Activated CD8-positive, alpha-beta memory T cell treated with anti-CD3 and anti-CD28 coated beads, Interleukin-2, amount 10 ng/mL, durations not matched to agents 7 days and 5 days (primary cell): ENCODE results near the gene PCDH15. TPM values are rescaled to one million over a fixed set of nuclear protein-coding genes. Genes with fewer than 3 reads are reported as not detected.
"Not testable (repeated sequence)": the region's sequence is repeated elsewhere in the genome, so short reads cannot be mapped to it uniquely, and the experiment has no call there.

Experiments used
- ATAC-seq: fragments of 150-1000 bp; cut with Tn5 transposase; one replicate; pipeline ENCODE4 v1.10.0; 2021; ENCODE audit warnings: moderate library complexity
- CTCF ChIA-PET: fragments of 350-600 bp; sonication (Branson Sonifier 250); formaldehyde crosslinking; loops from one replicate; lab custom pipeline; 2021; ENCODE audit warnings: antibody characterized with exemption; lab: Charles Lee
- DNase-seq: peaks from one replicate; pipeline ENCODE4 v3.0.0-alpha.2; 2020
- H3K27ac Mint-ChIP-seq: one replicate; pipeline ENCODE4 v1.8.0; 2021; ENCODE audit warnings: mild to moderate bottlenecking, mixed read lengths
- H3K27me3 Mint-ChIP-seq: one replicate; pipeline ENCODE4 v1.8.0; 2021; ENCODE audit warnings: mixed read lengths
- H3K36me3 Mint-ChIP-seq: one replicate; pipeline ENCODE4 v1.8.0; 2021; ENCODE audit warnings: mild to moderate bottlenecking, mixed read lengths
- H3K4me1 Mint-ChIP-seq: one replicate; pipeline ENCODE4 v1.8.0; 2021; ENCODE audit warnings: mixed read lengths
- H3K4me3 Mint-ChIP-seq: one replicate; pipeline ENCODE4 v1.8.0; 2021; ENCODE audit warnings: mild to moderate bottlenecking, moderate library complexity, mixed read lengths
- H3K9me3 Mint-ChIP-seq: one replicate; pipeline ENCODE4 v1.8.0; 2022; ENCODE audit warnings: low read depth, mixed read lengths
- total RNA-seq, 2 experiments: library from RNA; stranded (reverse); gene quantifications; one replicate each; pipeline ENCODE4 v1.2.3, GENCODE V29; 2021

PCDH15 gene
- total RNA-seq, 2 experiments from 2014 or later = not detected

DNA sequence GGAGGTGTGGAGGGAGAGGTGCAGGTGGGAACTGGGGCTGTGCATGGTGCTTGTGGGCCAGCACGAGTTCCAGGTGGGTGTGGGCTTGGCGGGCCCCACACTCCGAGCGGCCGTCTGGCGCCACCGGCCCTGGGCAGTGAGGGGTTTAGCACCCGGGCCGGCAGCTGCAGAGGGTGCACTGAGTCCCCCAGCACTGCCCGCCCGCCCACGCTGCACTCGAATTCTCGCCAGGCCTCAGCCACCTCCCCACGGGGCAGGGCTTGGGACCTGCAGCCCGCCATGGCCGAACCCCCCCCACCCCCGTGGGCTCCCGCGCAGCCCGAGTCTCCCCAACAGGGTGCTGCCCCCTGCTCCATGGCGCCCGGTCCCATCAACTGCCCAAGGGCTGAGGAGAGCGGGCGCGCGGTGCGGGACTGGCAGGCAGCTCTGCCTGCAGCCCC lies 810.2 kb downstream of the PCDH15 start:
- Mint-ChIP-seq H3K36me3 (no peaks in the 10 kb centered on the region), H3K4me1 (no peaks in the 10 kb centered on the region), H3K27me3 (no peaks in the 10 kb centered on the region), H3K4me3 (no peak overlapping the region), H3K27ac (no peak overlapping the region), H3K9me3 (peaks cover 4% of the 10 kb centered on the region)
- CTCF ChIA-PET = no interaction called here
- DNase-seq (no peak), ATAC-seq (no peak)

DNA sequence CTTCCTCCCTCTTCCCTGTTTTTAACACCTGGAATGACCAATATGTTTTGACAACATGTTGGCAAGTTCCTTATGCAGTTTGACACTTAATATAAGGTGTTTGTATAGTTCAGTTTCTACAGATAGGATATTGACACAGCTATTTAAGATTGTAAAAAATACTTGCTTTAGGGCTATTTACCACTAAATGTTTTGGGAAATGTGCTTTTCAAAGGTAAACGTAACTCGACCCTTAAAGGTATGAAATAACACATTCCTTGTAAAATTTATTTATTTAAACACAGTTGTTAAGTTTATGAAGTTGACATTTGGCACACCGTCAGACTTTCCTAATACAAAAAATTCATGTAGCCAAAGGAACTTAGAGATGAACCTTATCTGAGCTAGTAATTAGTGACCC lies 817.6 kb downstream of the PCDH15 start:
- Mint-ChIP-seq H3K4me3 (no peak overlapping the region), H3K27me3 (no peaks in the 10 kb centered on the region), H3K27ac (no peak overlapping the region), H3K36me3 (no peaks in the 10 kb centered on the region), H3K9me3 (peaks cover 11% of the 10 kb centered on the region), H3K4me1 (no peaks in the 10 kb centered on the region)
- DNase-seq (no peak), ATAC-seq (no peak)
- CTCF ChIA-PET = no interaction called here

GRCh38 chr10:53980210-53980609 lies 820.8 kb downstream of the PCDH15 start:
- Mint-ChIP-seq H3K4me1 (no peaks in the 10 kb centered on the region), H3K4me3 (no peak overlapping the region), H3K9me3 (peaks cover 8% of the 10 kb centered on the region), H3K36me3 (no peaks in the 10 kb centered on the region), H3K27ac (no peak overlapping the region), H3K27me3 (no peaks in the 10 kb centered on the region)
- DNase-seq (no peak), ATAC-seq (no peak)
- CTCF ChIA-PET = no interaction called here

DNA sequence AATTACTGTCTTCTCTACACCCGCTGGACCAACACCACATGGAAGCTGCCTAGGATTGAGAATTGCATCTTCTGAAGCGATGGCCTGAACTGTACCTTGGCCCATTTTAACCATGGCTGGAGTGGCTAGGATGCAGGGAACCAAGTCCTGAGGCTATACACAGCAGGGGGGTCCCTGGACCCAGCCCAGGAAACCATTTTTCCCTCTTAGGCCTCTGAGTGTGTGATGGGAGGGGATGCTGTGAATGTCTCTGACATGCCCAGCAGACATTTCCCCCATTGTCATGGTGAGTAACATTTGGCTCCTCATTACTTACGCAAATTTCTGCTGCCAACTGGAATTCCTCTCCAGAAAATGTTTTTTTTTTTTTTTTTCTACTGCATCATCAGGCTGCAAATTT lies 822.7 kb downstream of the PCDH15 start:
- no peak for DNase-seq
- CTCF ChIA-PET = no interaction called here
- Mint-ChIP-seq H3K27me3 (no peaks in the 10 kb centered on the region), H3K4me1 (no peaks in the 10 kb centered on the region), H3K9me3 (peaks cover 7% of the 10 kb centered on the region), H3K27ac (no peak overlapping the region), H3K4me3 (no peak overlapping the region), H3K36me3 (no peaks in the 10 kb centered on the region)
- no peak for ATAC-seq

- ATAC-seq = no peak
- Mint-ChIP-seq H3K9me3 (peaks cover 7% of the 10 kb centered on the region), H3K4me1 (no peaks in the 10 kb centered on the region), H3K36me3 (no peaks in the 10 kb centered on the region), H3K27me3 (no peaks in the 10 kb centered on the region), H3K27ac (no peak overlapping the region), H3K4me3 (no peak overlapping the region)
- no peak for DNase-seq
- CTCF ChIA-PET = no interaction called here
These were observed 823.8 kb downstream of the PCDH15 start for GRCh38 chr10:53977267-53977666.

GRCh38 chr10:53957401-53957800 lies 843.6 kb downstream of the PCDH15 start:
- Mint-ChIP-seq H3K4me1 (no peaks in the 10 kb centered on the region), H3K27me3 (no peaks in the 10 kb centered on the region), H3K27ac (no peak overlapping the region), H3K4me3 (no peak overlapping the region), H3K9me3 (peaks cover 8% of the 10 kb centered on the region), H3K36me3 (no peaks in the 10 kb centered on the region)
- no peak for DNase-seq
- CTCF ChIA-PET = no interaction called here
- ATAC-seq = no peak

GRCh38 chr10:53955091-53955490 lies 845.9 kb downstream of the PCDH15 start:
- CTCF ChIA-PET = no interaction called here

DNA sequence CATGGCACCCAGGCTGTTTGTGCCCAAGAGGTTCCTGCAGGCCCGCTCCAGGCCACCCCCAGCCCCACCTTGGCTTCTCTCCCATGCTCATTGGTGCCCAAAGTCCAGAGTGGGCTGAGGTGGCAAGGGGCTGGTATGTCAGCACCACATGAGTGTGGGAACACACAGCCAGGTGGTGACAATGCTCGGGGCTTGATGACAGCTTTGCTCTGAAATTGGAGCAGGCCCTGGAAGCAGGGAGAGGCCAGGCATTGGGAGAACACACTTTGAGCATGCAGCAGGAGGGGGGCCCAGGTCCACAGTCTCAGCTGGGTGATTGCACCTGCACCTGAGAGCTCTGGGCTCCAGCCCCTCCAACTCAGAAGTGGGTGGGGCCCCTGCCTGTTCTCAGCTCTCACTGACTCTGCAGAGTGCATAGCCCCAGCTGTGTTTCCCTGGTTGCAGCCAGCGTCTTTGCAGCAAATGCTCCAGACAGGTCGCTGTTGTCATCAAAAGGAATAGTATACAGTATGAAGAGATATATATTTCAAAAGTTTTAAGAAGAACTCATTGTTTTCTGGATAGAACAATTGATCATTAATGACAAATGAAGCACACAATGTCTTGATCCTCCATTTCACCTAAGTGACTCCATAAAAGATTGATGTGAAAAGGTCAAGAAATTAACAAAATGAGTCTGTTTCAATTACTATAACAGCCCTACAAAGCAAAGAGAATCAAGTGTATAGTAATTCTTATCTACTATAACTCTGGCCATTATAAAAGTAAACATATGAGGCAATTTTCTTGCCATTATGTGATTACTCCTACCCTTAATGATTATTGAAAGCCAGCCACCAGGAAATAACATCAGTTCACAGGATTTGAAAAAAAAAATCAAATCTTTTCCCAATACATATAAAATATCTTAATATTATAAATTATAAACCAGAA lies 848.1 kb downstream of the PCDH15 start:
- H3K27me3 Mint-ChIP-seq = no peaks in the 10 kb centered on the region
- no peaks in the 10 kb centered on the region for H3K4me1 Mint-ChIP-seq
- no peak overlapping the region for H3K4me3 Mint-ChIP-seq
- no peak overlapping the region for H3K27ac Mint-ChIP-seq
- H3K36me3 Mint-ChIP-seq = no peaks in the 10 kb centered on the region
- CTCF ChIA-PET = no interaction called here
- peaks cover 11% of the 10 kb centered on the region for H3K9me3 Mint-ChIP-seq
- ATAC-seq = no peak
- DNase-seq = no peak

More at GRCh38 chr10:53955091-53955490, 845.9 kb downstream of the PCDH15 start:
- no peak for ATAC-seq
- Mint-ChIP-seq H3K27me3 (no peaks in the 10 kb centered on the region), H3K9me3 (peaks cover 13% of the 10 kb centered on the region), H3K4me1 (no peaks in the 10 kb centered on the region), H3K27ac (no peak overlapping the region), H3K36me3 (no peaks in the 10 kb centered on the region), H3K4me3 (no peak overlapping the region)
- DNase-seq = no peak

- H3K27ac Mint-ChIP-seq = no peak overlapping the region
- CTCF ChIA-PET = no interaction called here
- H3K9me3 Mint-ChIP-seq = peaks cover 13% of the 10 kb centered on the region
These were observed 861.4 kb downstream of the PCDH15 start for GRCh38 chr10:53939654-53940053.

DNA sequence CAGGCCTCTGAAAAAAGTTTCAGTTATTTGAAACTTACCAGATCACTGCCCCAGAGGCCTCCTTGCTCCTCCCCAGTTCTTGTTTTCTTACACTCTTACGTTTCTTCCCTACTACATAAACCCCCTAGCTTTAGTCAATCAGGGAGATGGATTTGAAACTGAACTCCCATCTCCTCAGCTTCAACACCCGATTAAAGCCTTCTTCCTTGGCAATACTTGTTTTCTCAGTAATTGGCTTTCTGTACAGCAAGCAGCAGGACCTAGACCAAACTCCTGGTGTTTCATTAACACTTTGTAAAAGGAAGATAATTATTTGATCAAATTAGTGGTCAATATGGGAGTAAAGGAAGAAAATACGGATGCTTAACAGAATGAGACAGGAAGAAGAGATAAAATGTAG lies 870.4 kb downstream of the PCDH15 start:
- CTCF ChIA-PET = interaction anchor here (0.7 kb wide), 1 partner anchor 1162 kb away, joined by 3 read pairs; no protein-coding TSS in a partner anchor
- no peaks in the 10 kb centered on the region for H3K36me3 Mint-ChIP-seq
- no peaks in the 10 kb centered on the region for H3K27me3 Mint-ChIP-seq
- no peak for ATAC-seq
- no peak overlapping the region for H3K4me3 Mint-ChIP-seq
- H3K4me1 Mint-ChIP-seq = no peaks in the 10 kb centered on the region
- H3K9me3 Mint-ChIP-seq = peaks cover 4% of the 10 kb centered on the region
- no peak overlapping the region for H3K27ac Mint-ChIP-seq
- DNase-seq = no peak

More at GRCh38 chr10:53939654-53940053, 861.4 kb downstream of the PCDH15 start:
- no peaks in the 10 kb centered on the region for H3K27me3 Mint-ChIP-seq
- ATAC-seq (no peak), DNase-seq (no peak)
- no peaks in the 10 kb centered on the region for H3K4me1 Mint-ChIP-seq
- no peaks in the 10 kb centered on the region for H3K36me3 Mint-ChIP-seq
- no peak overlapping the region for H3K4me3 Mint-ChIP-seq

DNA sequence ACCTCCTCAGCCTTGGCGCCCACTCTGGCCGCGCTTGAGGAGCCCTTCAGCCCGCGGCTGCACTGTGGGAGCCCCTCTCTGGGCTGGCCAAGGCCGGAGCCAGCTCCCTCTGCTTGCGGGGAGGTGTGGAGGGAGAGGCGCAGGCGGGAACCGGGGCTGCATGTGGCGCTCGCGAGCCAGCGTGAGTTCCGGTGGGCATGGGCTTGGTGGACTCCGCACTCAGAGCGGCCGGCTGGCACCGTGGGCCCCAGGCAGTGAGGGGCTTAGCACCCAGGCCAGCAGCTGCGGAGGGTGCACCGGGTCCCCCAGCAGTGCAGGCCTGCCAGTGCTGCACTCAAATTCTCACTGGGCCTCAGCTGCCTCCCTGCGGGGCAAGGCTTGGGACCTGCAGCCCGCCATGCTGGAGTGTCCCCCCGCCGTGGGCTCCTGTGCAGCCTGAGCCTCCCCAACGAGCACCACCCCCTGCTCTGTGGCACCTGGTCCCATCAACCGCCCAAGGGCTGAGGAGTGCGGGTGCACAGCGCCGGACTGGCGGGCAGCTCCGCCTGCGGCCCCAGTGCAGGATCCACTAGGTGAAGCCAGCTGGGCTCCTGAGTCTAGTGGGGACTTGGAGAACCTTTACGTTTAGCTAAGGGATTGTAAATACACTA lies 876.9 kb downstream of the PCDH15 start:
- H3K27ac Mint-ChIP-seq, CTCF ChIA-PET, H3K4me3 Mint-ChIP-seq, H3K4me1 Mint-ChIP-seq, H3K36me3 Mint-ChIP-seq, ATAC-seq, H3K27me3 Mint-ChIP-seq, DNase-seq, H3K9me3 Mint-ChIP-seq: not testable (repeated sequence)

DNA sequence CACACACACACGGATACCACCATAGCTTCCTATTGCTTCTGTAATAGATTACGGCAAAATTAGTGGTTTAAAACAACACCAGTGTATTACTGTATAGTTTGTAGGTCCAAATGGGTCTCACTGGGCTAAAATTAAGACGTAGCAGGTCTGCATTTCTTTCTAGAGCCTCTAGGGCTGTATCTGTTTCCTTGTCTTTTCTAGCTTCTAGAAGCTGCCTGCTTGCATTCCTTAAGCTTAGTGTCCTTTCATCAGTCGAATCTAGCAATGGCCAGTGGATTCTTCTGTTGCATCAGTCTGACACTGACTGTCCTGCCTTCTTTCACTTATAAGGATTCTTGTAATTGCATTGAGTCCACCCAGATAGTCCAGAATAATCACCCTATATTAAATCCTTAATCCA lies 882.3 kb downstream of the PCDH15 start:
- DNase-seq (no peak), ATAC-seq (no peak)
- no peaks in the 10 kb centered on the region for H3K4me1 Mint-ChIP-seq
- no peaks in the 10 kb centered on the region for H3K27me3 Mint-ChIP-seq
- no peak overlapping the region for H3K4me3 Mint-ChIP-seq
- CTCF ChIA-PET = no interaction called here
- no peaks in the 10 kb centered on the region for H3K36me3 Mint-ChIP-seq
- peaks cover 2% of the 10 kb centered on the region for H3K9me3 Mint-ChIP-seq
- no peak overlapping the region for H3K27ac Mint-ChIP-seq

DNA sequence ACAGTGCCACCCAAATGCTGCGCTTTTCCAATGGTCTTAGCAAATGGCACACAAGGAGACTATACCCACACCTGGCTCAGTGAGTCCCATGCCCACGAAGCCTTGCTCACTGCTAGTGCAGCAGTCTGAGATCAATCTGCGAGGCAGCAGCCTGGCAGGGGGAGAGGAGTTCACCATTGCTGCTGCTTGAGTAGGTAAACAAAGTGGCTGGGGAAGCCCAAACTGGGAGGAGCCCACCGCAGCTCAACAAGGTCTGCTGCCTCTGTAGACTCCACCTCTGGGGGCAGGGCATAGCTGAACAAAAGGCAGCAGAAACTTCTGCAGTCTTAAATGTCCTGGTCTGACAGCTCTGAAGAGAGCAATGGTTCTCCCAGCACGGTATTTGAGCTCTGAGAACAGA lies 891.2 kb downstream of the PCDH15 start:
- Mint-ChIP-seq H3K4me1 (no peaks in the 10 kb centered on the region), H3K36me3 (no peaks in the 10 kb centered on the region), H3K27ac (no peak overlapping the region), H3K9me3 (peaks cover 2% of the 10 kb centered on the region), H3K27me3 (no peaks in the 10 kb centered on the region), H3K4me3 (no peak overlapping the region)
- DNase-seq (no peak), ATAC-seq (no peak)
- CTCF ChIA-PET = no interaction called here
